Esophagus squamous epithelium (tissue), 5 donors: ENCODE results near the gene ANKS1B. TPM values are rescaled to one million over a fixed set of nuclear protein-coding genes. Genes with fewer than 3 reads are reported as not detected.
"Not testable (repeated sequence)": the region's sequence is repeated elsewhere in the genome, so short reads cannot be mapped to it uniquely, and the experiment has no call there.

Source experiments
- DNase-seq: peaks from one replicate; lab custom pipeline; 2025; lab: John Stamatoyannopoulos, UW
- H3K27ac ChIP-seq, 4 donors: fragments of 200-600 bp; sonication (generic); one replicate each; pipeline ENCODE4 v1.5.1; 2016 to 2019; ENCODE audit warnings: mild to moderate bottlenecking in 1 of 4
- H3K27me3 ChIP-seq, 4 donors: fragments of 200-600 bp; sonication (generic); 1 replicate in 3 of 4; 2 replicates in 1 of 4; pipeline versions ENCODE4 v1.5.1 to v1.6.0; 2017 to 2021; ENCODE audit warnings: antibody characterized with exemption in 1 of 4
- H3K36me3 ChIP-seq, 3 donors: fragments of 200-600 bp; sonication (generic); one replicate each; pipeline ENCODE4 v1.5.1; 2016 to 2019
- H3K4me1 ChIP-seq, 3 donors: fragments of 200-600 bp; sonication (generic); one replicate each; pipeline ENCODE4 v1.5.1; 2017 to 2019
- H3K4me3 ChIP-seq, 4 donors: fragments of 200-600 bp; sonication (generic); 1 replicate in 3 of 4; 2 replicates in 1 of 4; pipeline ENCODE4 v1.5.1; 2016 to 2019; ENCODE audit warnings: mild to moderate bottlenecking in 2 of 4, moderate library complexity in 1 of 4
- H3K9me3 ChIP-seq, 3 donors: fragments of 200-600 bp; sonication (generic); one replicate each; pipeline ENCODE4 v1.5.1; 2016 to 2019
- POLR2A ChIP-seq, 4 donors: fragments of 450-650 bp; IDR thresholded peaks; one replicate each; pipeline ENCODE4 v1.6.1; 2017; ENCODE audit warnings: antibody characterized with exemption in 4 of 4, mild to moderate bottlenecking in 4 of 4, moderate library complexity in 3 of 4
- WGBS, 2 donors: methylation state at CpG; one replicate each; pipeline ENCODE4 v1.1.5; 2018; 5-methylcytosine and 5-hydroxymethylcytosine counted together
- intact Hi-C: fragments of 100-400 bp; cut with DNase I; formaldehyde crosslinking; loops from one replicate; pipeline ENCODE4 v1.15.0; 2022
- total RNA-seq, 4 donors: library from RNA; depleted of rRNA; stranded (reverse); fragments of >200 nt; gene quantifications; one replicate each; pipeline ENCODE4 v1.1.0, GENCODE V29; 2016
- TF ChIP-seq, protein P1 (sequence below), 6 experiments: fragments of 450-650 bp in 4 of 6; fragments of 200-600 bp in 2 of 6; sonication (generic) in 2 of 6; IDR thresholded peaks; one replicate each; pipeline ENCODE4 v1.5.1; 2016 to 2019; ENCODE audit warnings: antibody characterized with exemption in 6 of 6, mild to moderate bottlenecking in 4 of 6, moderate library complexity in 4 of 6
- donor health status: DM: yes; HTN: yes; CAD: no.

ANKS1B gene
- total RNA-seq, 4 donors from 2014 or later, result 1.6 to 15.8 (median 8.1) TPM

DNA sequence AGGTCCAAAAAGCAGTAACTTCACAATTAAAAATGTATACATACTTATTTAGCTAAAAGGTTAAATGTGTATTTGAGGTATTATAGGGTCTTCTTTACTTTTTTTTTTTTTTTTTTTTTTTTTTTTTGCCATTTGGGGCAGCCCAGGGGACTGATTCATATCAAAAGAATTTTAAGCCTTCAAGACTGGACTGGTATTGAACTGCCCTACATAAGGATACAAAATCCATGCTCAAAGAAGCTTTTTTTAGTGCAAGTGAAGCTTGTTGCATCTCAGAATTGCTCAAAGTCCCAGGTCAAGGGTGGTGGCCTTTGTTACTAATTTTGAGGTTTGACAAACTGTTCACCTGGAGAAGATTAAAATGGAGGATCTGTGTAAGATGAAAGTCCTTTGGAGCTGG is 1215.7 kb downstream of the ANKS1B start:
- intact Hi-C loops, result no loop called here
- DNase-seq, result no peak
- Histone ChIP-seq H3K27me3 (no peaks in the 10 kb centered on the region), H3K4me3 (no peak overlapping the region), H3K9me3 (no peaks in the 10 kb centered on the region), H3K27ac (no peak overlapping the region), H3K4me1 (no peaks in the 10 kb centered on the region), H3K36me3 (no peaks in the 10 kb centered on the region)
- TF ChIP-seq, protein P1, sequence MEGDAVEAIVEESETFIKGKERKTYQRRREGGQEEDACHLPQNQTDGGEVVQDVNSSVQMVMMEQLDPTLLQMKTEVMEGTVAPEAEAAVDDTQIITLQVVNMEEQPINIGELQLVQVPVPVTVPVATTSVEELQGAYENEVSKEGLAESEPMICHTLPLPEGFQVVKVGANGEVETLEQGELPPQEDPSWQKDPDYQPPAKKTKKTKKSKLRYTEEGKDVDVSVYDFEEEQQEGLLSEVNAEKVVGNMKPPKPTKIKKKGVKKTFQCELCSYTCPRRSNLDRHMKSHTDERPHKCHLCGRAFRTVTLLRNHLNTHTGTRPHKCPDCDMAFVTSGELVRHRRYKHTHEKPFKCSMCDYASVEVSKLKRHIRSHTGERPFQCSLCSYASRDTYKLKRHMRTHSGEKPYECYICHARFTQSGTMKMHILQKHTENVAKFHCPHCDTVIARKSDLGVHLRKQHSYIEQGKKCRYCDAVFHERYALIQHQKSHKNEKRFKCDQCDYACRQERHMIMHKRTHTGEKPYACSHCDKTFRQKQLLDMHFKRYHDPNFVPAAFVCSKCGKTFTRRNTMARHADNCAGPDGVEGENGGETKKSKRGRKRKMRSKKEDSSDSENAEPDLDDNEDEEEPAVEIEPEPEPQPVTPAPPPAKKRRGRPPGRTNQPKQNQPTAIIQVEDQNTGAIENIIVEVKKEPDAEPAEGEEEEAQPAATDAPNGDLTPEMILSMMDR (IDR thresholded peaks at IDR 0.05), result no peak
- TF ChIP-seq POLR2A (IDR thresholded peaks at IDR 0.05), result no peak

DNA sequence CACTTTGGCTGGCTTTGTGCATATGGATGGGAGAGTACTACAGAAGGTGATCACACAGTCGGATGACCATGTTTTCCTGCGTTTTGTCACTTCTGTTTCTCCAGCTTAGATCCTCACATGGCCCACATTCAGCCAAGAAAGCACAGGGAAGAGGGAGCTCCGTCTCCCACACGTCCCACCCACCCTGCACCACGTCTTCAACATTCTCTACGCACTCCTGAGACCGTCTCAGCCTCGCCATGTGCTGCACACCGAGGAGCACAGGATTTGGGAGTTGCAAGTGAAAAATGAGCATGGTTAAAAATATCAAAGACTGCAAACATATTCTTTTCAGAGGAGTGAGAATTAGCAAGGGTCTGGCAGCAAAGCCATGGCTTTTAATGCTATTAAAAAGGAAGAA is 1217.5 kb downstream of the ANKS1B start:
- intact Hi-C loops, result no loop called here
- H3K4me3 ChIP-seq, result no peak overlapping the region
- TF ChIP-seq POLR2A (IDR thresholded peaks at IDR 0.05), result no peak
- TF ChIP-seq, protein P1 (IDR thresholded peaks at IDR 0.05), result no peak
- WGBS, 2 donors, result 76 to 89% methylated on average over 5 to 9 of the region's 9 CpGs
- H3K36me3 ChIP-seq, result no peaks in the 10 kb centered on the region
- no peak overlapping the region for H3K27ac ChIP-seq
- no peaks in the 10 kb centered on the region for H3K27me3 ChIP-seq
- no peak for DNase-seq
- H3K4me1 ChIP-seq, result no peaks in the 10 kb centered on the region
- H3K9me3 ChIP-seq, result no peaks in the 10 kb centered on the region

DNA sequence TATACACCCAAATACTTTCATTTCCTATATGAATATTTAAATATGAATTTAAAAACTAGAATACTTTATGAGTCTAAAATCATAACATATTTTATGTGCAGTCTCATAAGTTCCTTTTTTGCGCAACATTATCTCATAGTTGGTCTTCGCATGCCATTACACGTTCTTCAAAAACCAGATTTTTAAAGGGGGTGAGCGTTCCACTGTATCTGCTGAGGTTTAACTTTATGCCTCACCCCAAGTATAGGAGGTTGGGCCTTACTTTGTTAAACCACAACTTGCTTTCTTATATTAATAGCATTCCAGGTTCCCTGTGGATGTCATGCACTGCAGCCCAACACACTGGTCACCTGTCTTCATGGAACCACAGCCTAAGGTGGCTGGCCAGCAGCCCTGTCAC is 1221.1 kb downstream of the ANKS1B start:
- intact Hi-C loops, result no loop called here
- H3K4me3 ChIP-seq, result no peak overlapping the region
- TF ChIP-seq, protein P1 (IDR thresholded peaks at IDR 0.05), result no peak
- no peak for TF ChIP-seq POLR2A (IDR thresholded peaks at IDR 0.05)
- H3K36me3 ChIP-seq, result no peaks in the 10 kb centered on the region
- H3K27ac ChIP-seq, result no peak overlapping the region
- H3K4me1 ChIP-seq, result no peaks in the 10 kb centered on the region
- WGBS, 2 donors, result 48 to 65% methylated on average over 4 of the region's 4 CpGs
- H3K9me3 ChIP-seq, result no peaks in the 10 kb centered on the region
- no peaks in the 10 kb centered on the region for H3K27me3 ChIP-seq
- DNase-seq, result no peak

DNA sequence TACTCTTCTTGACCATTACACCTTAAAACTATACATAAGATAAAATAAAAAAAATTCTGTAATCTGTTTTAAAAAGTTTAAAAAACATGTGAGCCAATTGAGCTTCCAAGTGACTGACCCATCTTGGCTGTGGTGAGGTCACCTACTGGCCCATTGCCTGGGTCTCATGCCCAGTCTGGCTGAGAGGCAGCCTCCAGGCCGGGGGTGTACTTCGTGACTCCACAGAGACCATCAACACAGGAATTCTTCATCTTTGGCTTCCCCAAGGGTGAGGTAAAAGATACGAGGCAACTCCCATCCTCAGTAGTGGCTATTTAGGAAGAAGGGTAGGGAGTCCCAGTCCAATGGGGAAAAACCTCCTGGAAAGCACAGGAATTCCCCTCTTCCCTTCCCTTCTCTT is 1226.4 kb downstream of the ANKS1B start:
- 36 to 41% methylated on average over 3 of the region's 3 CpGs for WGBS, 2 donors
- H3K4me3 ChIP-seq, result no peak overlapping the region
- H3K27ac ChIP-seq, result no peak overlapping the region
- TF ChIP-seq, protein P1 (IDR thresholded peaks at IDR 0.05), result no peak
- no peak for TF ChIP-seq POLR2A (IDR thresholded peaks at IDR 0.05)
- H3K4me1 ChIP-seq, result no peaks in the 10 kb centered on the region
- no peaks in the 10 kb centered on the region for H3K36me3 ChIP-seq
- no peaks in the 10 kb centered on the region for H3K9me3 ChIP-seq
- no peaks in the 10 kb centered on the region for H3K27me3 ChIP-seq
- intact Hi-C loops, result no loop called here
- DNase-seq, result no peak

DNA sequence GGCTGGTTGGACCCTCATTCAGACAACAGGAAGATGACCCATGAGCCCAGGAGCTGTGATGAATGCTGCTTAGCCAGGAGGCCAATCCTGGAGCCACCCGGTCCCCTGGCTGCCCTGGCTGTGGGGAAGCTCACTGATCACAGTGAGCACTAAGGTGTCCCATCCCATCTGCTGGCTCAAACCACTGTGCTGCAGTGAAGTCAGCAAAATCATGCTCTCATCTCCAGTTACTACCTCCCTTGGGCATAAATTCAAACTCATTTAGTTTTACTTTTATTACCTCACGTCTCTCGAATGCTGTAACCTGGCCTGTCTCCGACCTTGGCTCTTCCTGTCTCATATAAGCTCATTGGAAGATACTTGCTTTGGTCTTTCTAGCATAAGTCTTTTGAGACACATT is 1227.3 kb downstream of the ANKS1B start:
- 79 to 84% methylated on average over 3 of the region's 4 CpGs for WGBS, 2 donors
- DNase-seq, result no peak
- intact Hi-C loops, result no loop called here

DNA sequence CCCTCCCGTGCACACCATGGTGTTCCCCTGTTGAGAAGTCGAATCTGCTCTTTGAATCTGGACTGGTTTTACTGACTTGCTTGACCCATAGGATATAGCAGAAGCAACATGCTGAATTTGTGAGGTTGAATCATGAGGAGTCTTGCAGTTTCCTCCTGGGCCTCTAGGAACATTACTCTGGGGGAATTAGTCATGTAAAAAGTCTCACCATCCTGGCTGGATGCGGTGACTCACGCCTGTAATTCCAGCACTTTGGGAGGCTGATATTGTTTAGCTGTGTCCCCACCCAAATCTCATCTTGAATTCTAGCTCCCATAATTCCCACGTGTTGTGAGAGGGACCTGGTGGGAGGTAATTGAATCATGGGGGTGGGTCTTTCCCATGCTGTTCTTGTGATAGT is 1228.9 kb downstream of the ANKS1B start:
- intact Hi-C loops, DNase-seq, H3K4me1 ChIP-seq, H3K9me3 ChIP-seq, H3K36me3 ChIP-seq, H3K4me3 ChIP-seq, H3K27ac ChIP-seq, H3K27me3 ChIP-seq: not testable (repeated sequence)
- 64 to 94% methylated on average over 3 to 5 of the region's 5 CpGs for WGBS, 2 donors

More for the DNA sequence above, 1227.3 kb downstream of the ANKS1B start:
- Histone ChIP-seq H3K4me1 (no peaks in the 10 kb centered on the region), H3K27me3 (no peaks in the 10 kb centered on the region), H3K9me3 (no peaks in the 10 kb centered on the region), H3K27ac (no peak overlapping the region), H3K36me3 (no peaks in the 10 kb centered on the region), H3K4me3 (no peak overlapping the region)
- no peak for TF ChIP-seq POLR2A (IDR thresholded peaks at IDR 0.05)
- TF ChIP-seq, protein P1 (IDR thresholded peaks at IDR 0.05), result no peak
